OCI-LY7 (cell line): ENCODE results near the gene NMRK2. TPM values are rescaled to one million over a fixed set of nuclear protein-coding genes. Genes with fewer than 3 reads are reported as not detected.

Experiments used
- BruUV-seq: library from RNA; stranded (reverse); fragments of 400-500 nt; replicated peaks from 2 replicates; lab custom pipeline; 2021; lab: Mats Ljungman, UMichigan
- CTCF ChIA-PET: fragments of 300-600 bp; sonication (Branson Sonifier 250); formaldehyde crosslinking; loops from one replicate; lab custom pipeline; 2022; ENCODE audit warnings: antibody characterized with exemption; ENCODE audit not compliant: unreplicated experiment; lab: Charles Lee
- POLR2A ChIA-PET: fragments of 300-600 bp; sonication (Branson Sonifier 250); formaldehyde crosslinking; loops from one replicate; lab custom pipeline; 2022; ENCODE audit warnings: antibody characterized with exemption; lab: Charles Lee
- DNase-seq: peaks from one replicate; pipeline ENCODE4 v3.0.0-alpha.2; 2015; ENCODE audit warnings: low spot score
- H2AFZ ChIP-seq: fragments of 200-600 bp; sonication (generic), shearing (Covaris generic); 2 replicates; pipeline ENCODE4 v1.6.1; 2014; ENCODE audit warnings: mild to moderate bottlenecking, antibody characterized with exemption, low read length, moderate library complexity
- H3K27ac ChIP-seq: fragments of 200-600 bp; sonication (generic); 2 replicates; pipeline ENCODE4 v1.5.1; 2014; ENCODE audit warnings: mixed run types, low read depth, mild to moderate bottlenecking, moderate library complexity, low read length, inconsistent platforms; ENCODE audit not compliant: poor library complexity, severe bottlenecking
- H3K36me3 ChIP-seq: fragments of 200-600 bp; sonication (generic); 2 replicates; pipeline ENCODE4 v1.6.1; 2014; ENCODE audit warnings: mild to moderate bottlenecking, antibody characterized with exemption, low read length, moderate library complexity, mixed read lengths; ENCODE audit not compliant: insufficient read depth
- H3K4me1 ChIP-seq: fragments of 200-600 bp; sonication (generic); 2 replicates; pipeline ENCODE4 v1.5.1; 2014; ENCODE audit warnings: mild to moderate bottlenecking, low read length; ENCODE audit not compliant: insufficient read depth, poor library complexity, severe bottlenecking
- H3K4me2 ChIP-seq: fragments of 200-600 bp; sonication (generic); 2 replicates; pipeline ENCODE4 v1.6.1; 2014; ENCODE audit warnings: mild to moderate bottlenecking, low read length
- H3K4me3 ChIP-seq: fragments of 200-600 bp; sonication (generic); 2 replicates; pipeline ENCODE4 v1.5.1; 2014; ENCODE audit warnings: mild to moderate bottlenecking, low read depth, low read length; ENCODE audit not compliant: poor library complexity, severe bottlenecking
- H3K79me2 ChIP-seq: fragments of 200-600 bp; sonication (generic); 2 replicates; pipeline ENCODE4 v1.6.1; 2016; ENCODE audit warnings: low read depth, mild to moderate bottlenecking, low read length, moderate library complexity, mixed read lengths; ENCODE audit not compliant: insufficient read depth
- H3K9me2 ChIP-seq: fragments of 200-600 bp; sonication (generic); 2 replicates; pipeline ENCODE4 v1.6.1; 2016; ENCODE audit warnings: mild to moderate bottlenecking, low read length, mixed read lengths; ENCODE audit not compliant: insufficient read depth
- H3K9me3 ChIP-seq: fragments of 200-600 bp; sonication (generic); 2 replicates; pipeline ENCODE4 v1.6.1; 2014; ENCODE audit warnings: mild to moderate bottlenecking, mixed run types, low read length, mixed read lengths
- H4K20me1 ChIP-seq: fragments of 200-600 bp; sonication (generic); 2 replicates; pipeline ENCODE4 v1.6.1; 2014; ENCODE audit warnings: mild to moderate bottlenecking, antibody characterized with exemption, low read length, moderate library complexity, mixed read lengths; ENCODE audit not compliant: insufficient read depth
- CTCF ChIP-seq: fragments of 200-600 bp; sonication (generic); conservative IDR thresholded peaks from 2 replicates; pipeline ENCODE4 v1.5.1; 2014; ENCODE audit warnings: mild to moderate bottlenecking, antibody characterized with exemption, low read length, moderate library complexity, mixed read lengths
- EZH2phosphoT487 ChIP-seq: fragments of 200-600 bp; sonication (generic); IDR thresholded peaks from 2 replicates; pipeline ENCODE4 v1.6.1; 2018; ENCODE audit warnings: low read depth, borderline replicate concordance, mild to moderate bottlenecking, mixed run types, antibody characterized with exemption, low read length, moderate library complexity, mixed read lengths
- intact Hi-C: fragments of 100-400 bp; cut with micrococcal nuclease; formaldehyde crosslinking; loops from one replicate; pipeline ENCODE4 v1.10.0; 2022; ENCODE audit not compliant: unreplicated experiment
- total RNA-seq, 2 experiments: library from RNA; depleted of rRNA in 1 of 2; stranded (reverse); fragments of >200 nt in 1 of 2; shearing (Covaris generic) in 1 of 2; gene quantifications; 2 replicates each; pipeline ENCODE4 v1.2.3, GENCODE V29; 2014 to 2022

Gene NMRK2
- total RNA-seq, 2 experiments from 2014 or later = not detected

GRCh38 chr19:3986260-3987041 lies 53.6 kb downstream of the NMRK2 start:
- no TSS peak for BruUV-seq
- Histone ChIP-seq H3K4me1 (peaks cover 42% of the 10 kb centered on the region), H3K9me2 (no peaks in the 10 kb centered on the region), H3K4me2 (peak overlapping the region; percentile 97), H3K9me3 (no peaks in the 10 kb centered on the region), H4K20me1 (peaks cover 36% of the 10 kb centered on the region), H3K4me3 (peak overlapping the region; percentile 93), H3K27ac (peak overlapping the region; percentile 87), H3K36me3 (peaks cover 37% of the 10 kb centered on the region), H3K79me2 (peaks cover 44% of the 10 kb centered on the region), H2AFZ (peak overlapping the region; percentile 84)
- ChIA-PET POLR2A (interaction anchor here (0.6 to 1.4 kb wide), 2 partner anchors 10 to 1763 kb away, joined by 3 to 4 read pairs; no protein-coding TSS in a partner anchor), CTCF (no interaction called here)
- peak; percentile 89 for DNase-seq
- intact Hi-C loops = loop anchor here (1.0 to 5.0 kb wide), 7 partner anchors 21 to 261 kb away; partner anchors contain the start of genes ANKRD24, MAP2K2, PIAS4 and SIRT6
- TF ChIP-seq EZH2phosphoT487 (no peak), CTCF (peak; percentile 93)

GRCh38 chr19:3987619-3988371 lies 54.9 kb downstream of the NMRK2 start:
- Histone ChIP-seq H3K9me2 (no peaks in the 10 kb centered on the region), H3K4me2 (peak overlapping the region; percentile 97), H3K27ac (peak overlapping the region; percentile 87), H3K4me1 (peaks cover 42% of the 10 kb centered on the region), H3K4me3 (peak overlapping the region; percentile 93), H3K9me3 (no peaks in the 10 kb centered on the region), H2AFZ (peak overlapping the region; percentile 84), H3K79me2 (peaks cover 30% of the 10 kb centered on the region), H4K20me1 (peaks cover 23% of the 10 kb centered on the region), H3K36me3 (peaks cover 24% of the 10 kb centered on the region)
- no TSS peak for BruUV-seq
- ChIA-PET POLR2A (interaction anchor here (0.6 to 0.7 kb wide), 3 partner anchors 9 to 259 kb away, joined by 3 to 8 read pairs (median 4); no protein-coding TSS in a partner anchor), CTCF (no interaction called here)
- DNase-seq = peak; percentile 95
- TF ChIP-seq CTCF (peak; percentile 76), EZH2phosphoT487 (no peak)
- intact Hi-C loops = loop anchor here (2.0 to 5.0 kb wide), 5 partner anchors 79 to 260 kb away; partner anchors contain the start of genes ANKRD24, MAP2K2, SIRT6 and YJU2
